ENCODE results near the gene CDCA3. TPM values are rescaled to one million over a fixed set of nuclear protein-coding genes. Genes with fewer than 3 reads are reported as not detected.
"Not testable (repeated sequence)": the region's sequence is repeated elsewhere in the genome, so short reads cannot be mapped to it uniquely, and the experiment has no call there.

CDCA3 gene
- total and polyA plus RNA-seq, 2 of the 4 experiments (the other 2 are of a cell fraction): 23.5 to 61.0 TPM

DNA sequence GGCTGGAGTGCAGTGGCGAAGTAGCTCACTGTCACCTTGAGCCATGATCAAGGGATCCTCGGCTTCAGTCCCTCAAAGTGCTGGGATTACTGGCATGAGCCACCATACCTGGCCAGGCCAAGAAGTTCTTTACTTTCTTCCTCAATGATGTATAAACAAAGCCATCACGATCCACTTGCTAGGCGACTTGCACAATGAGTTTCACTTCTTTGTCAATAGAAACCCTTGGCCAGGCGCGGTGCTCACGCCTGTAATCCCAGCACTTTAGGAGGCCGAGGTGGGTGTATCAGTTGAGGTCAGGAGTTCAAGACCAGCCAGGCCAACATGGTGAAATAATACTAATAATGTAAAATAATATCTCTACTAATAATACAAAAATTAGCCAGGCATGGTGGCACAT lies 36.4 kb upstream of the CDCA3 start:
- Histone ChIP-seq H3K9me3 (ENCODE audit: control insufficient read depth, insufficient read depth, low read length) (no peaks in the 10 kb centered on the region), H2BK120ac (ENCODE audit: low read depth, low read length) (no peak overlapping the region), H3K27me3 (ENCODE audit: control insufficient read depth, insufficient read depth, low read length) (no peaks in the 10 kb centered on the region), H3K9ac (ENCODE audit: low read depth, low read length) (no peak overlapping the region), H4K5ac (ENCODE audit: low read depth, low read length) (no peak overlapping the region), H4K91ac (ENCODE audit: insufficient read depth, low read depth, low read length) (no peak overlapping the region), H3K4me1 (ENCODE audit: control insufficient read depth, insufficient read depth, low read length) (peaks cover 2% of the 10 kb centered on the region; the same call in 1 of the 2 replicates), H3K4me3 (ENCODE audit: insufficient read depth, low read depth, low read length) (no peak overlapping the region), H3K9me1 (ENCODE audit: insufficient read depth, low read length) (0 out of 2 replicates have a peak, but pooled peaks cover 12% of the 10 kb centered on the region), H4K8ac (ENCODE audit: low read depth in 2 of 2, low read length in 2 of 2) (no peak overlapping the region), H3K4me2 (ENCODE audit: low read depth, low read length) (no peak overlapping the region), H3K27ac (ENCODE audit: insufficient read depth, low read length) (no peak overlapping the region), H2AFZ (replicated peaks; ENCODE audit: low read length, poor library complexity) (no peak overlapping the region), H3K14ac (replicated peaks; ENCODE audit: low read depth, low read length) (no peak overlapping the region), H3K23ac (ENCODE audit: low read depth, low read length) (no peak overlapping the region), H2AK9ac (replicated peaks; ENCODE audit: low read depth, low read length, poor library complexity) (no peak overlapping the region), H3K79me1 (ENCODE audit: low read depth in 1 of 2, low read length in 2 of 2) (peaks cover 5 to 17% of the 10 kb centered on the region in 2 experiments; a peak in 3 of 4 replicates), H3K36me3 (ENCODE audit: control insufficient read depth, insufficient read depth, low read length) (peaks cover 17% of the 10 kb centered on the region), H3K4ac (ENCODE audit: low read depth, low read length) (no peak overlapping the region), H2BK20ac (ENCODE audit: low read depth, low read length) (no peak overlapping the region), H2BK5ac (ENCODE audit: low read depth, low read length, poor library complexity, severe bottlenecking) (no peak overlapping the region), H2BK15ac (ENCODE audit: low read depth, low read length) (no peak overlapping the region), H4K20me1 (ENCODE audit: insufficient read depth, low read length) (no peaks in the 10 kb centered on the region), H3K18ac (ENCODE audit: low read depth, low read length) (no peak overlapping the region), H3K56ac (ENCODE audit: extremely low read depth, insufficient read depth, low read length) (no peak overlapping the region), H2AK5ac (ENCODE audit: low read depth, low read length) (no peak overlapping the region)
- CTCF ChIA-PET: no interaction called here
- DNase-seq (no peak), ATAC-seq (ENCODE audit: low read depth) (no peak)
- TF ChIP-seq MAFK (IDR thresholded peaks at IDR 0.05; ENCODE audit: low read depth, low read length): no peak
- no TSS peak for BruUV-seq (replicated peaks)
- intact Hi-C loops (cut with micrococcal nuclease): no loop called here
- 90% methylated on average over 2 of the region's 8 CpGs; no CpG with 5 or more reads in 1 of the 2 experiments for WGBS, 2 experiments (ENCODE audit: extremely low coverage in 2 of 2, insufficient read length in 1 of 2)
- POLR2A ChIA-PET (ENCODE audit: unreplicated experiment): no interaction called here
- in situ Hi-C loops (cut with MboI; ENCODE audit: low sequenced_read_pairs): no loop called here
- dilution Hi-C loops (cut with HindIII; ENCODE audit: low sequenced_read_pairs, unreplicated experiment): no loop called here

DNA sequence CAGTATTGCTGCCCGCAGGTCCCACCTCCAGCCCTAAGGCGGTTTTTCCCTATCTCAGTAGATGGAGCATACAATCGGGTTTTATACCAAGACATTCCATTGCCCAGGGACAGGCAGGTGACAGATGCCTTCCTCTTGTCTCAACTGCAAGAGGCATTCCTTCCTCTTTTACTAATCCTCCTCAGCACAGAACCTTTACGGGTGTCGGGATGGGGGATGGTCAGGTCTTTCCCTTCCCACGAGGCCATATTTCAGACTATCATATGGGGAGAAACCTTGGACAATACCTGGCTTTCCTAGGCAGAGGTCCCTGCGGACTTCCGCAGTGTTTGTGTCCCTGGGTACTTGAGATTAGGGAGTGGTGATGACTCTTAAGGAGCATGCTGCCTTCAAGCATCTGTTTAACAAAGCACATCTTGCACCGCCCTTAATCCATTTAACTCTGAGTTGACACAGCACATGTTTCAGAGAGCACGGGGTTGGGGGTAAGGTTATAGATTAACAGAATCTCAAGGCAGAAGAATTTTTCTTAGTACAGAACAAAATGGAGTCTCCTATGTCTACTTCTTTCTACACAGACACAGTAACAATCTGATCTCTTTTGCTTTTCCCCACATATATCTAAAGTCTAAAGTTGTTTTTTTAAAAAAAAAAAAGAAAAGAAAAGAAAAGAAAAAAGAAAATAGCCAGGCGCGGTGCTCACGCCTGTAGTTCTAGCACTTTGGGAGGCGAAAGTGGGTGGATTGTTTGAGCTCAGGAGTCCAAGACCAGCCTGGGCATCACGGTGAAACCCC lies 35.3 kb upstream of the CDCA3 start:
- H3K4me3 ChIP-seq (ENCODE audit: insufficient read depth, low read depth, low read length); H3K4me1 ChIP-seq (ENCODE audit: control insufficient read depth, insufficient read depth, low read length); H3K9me1 ChIP-seq (ENCODE audit: insufficient read depth, low read length); in situ Hi-C loops (cut with MboI; ENCODE audit: low sequenced_read_pairs); H2BK15ac ChIP-seq (ENCODE audit: low read depth, low read length); DNase-seq; H3K27me3 ChIP-seq (ENCODE audit: control insufficient read depth, insufficient read depth, low read length); H3K79me1 ChIP-seq (ENCODE audit: low read depth in 1 of 2, low read length in 2 of 2); ATAC-seq (ENCODE audit: low read depth); POLR2A ChIA-PET (ENCODE audit: unreplicated experiment); H3K4ac ChIP-seq (ENCODE audit: low read depth, low read length); H2AK9ac ChIP-seq (replicated peaks; ENCODE audit: low read depth, low read length, poor library complexity); H3K56ac ChIP-seq (ENCODE audit: extremely low read depth, insufficient read depth, low read length); H3K27ac ChIP-seq (ENCODE audit: insufficient read depth, low read length); H2BK5ac ChIP-seq (ENCODE audit: low read depth, low read length, poor library complexity, severe bottlenecking); H3K4me2 ChIP-seq (ENCODE audit: low read depth, low read length); H2AFZ ChIP-seq (replicated peaks; ENCODE audit: low read length, poor library complexity); intact Hi-C loops (cut with micrococcal nuclease); H4K5ac ChIP-seq (ENCODE audit: low read depth, low read length); H3K9ac ChIP-seq (ENCODE audit: low read depth, low read length); H2AK5ac ChIP-seq (ENCODE audit: low read depth, low read length); dilution Hi-C loops (cut with HindIII; ENCODE audit: low sequenced_read_pairs, unreplicated experiment); H2BK120ac ChIP-seq (ENCODE audit: low read depth, low read length); H3K23ac ChIP-seq (ENCODE audit: low read depth, low read length); H2BK20ac ChIP-seq (ENCODE audit: low read depth, low read length); H4K20me1 ChIP-seq (ENCODE audit: insufficient read depth, low read length); H3K9me3 ChIP-seq (ENCODE audit: control insufficient read depth, insufficient read depth, low read length); H4K8ac ChIP-seq (ENCODE audit: low read depth in 2 of 2, low read length in 2 of 2); H3K14ac ChIP-seq (replicated peaks; ENCODE audit: low read depth, low read length); H3K18ac ChIP-seq (ENCODE audit: low read depth, low read length); BruUV-seq (replicated peaks); H4K91ac ChIP-seq (ENCODE audit: insufficient read depth, low read depth, low read length): not testable (repeated sequence)
- H3K36me3 ChIP-seq (ENCODE audit: control insufficient read depth, insufficient read depth, low read length): peaks cover 17% of the 10 kb centered on the region
- CTCF ChIA-PET: interaction anchor here (1.8 kb wide), 1 partner anchor 14 kb away, joined by 5 read pairs; the partner anchor contains the start of gene SPSB2
- WGBS, 2 experiments (ENCODE audit: extremely low coverage in 2 of 2, insufficient read length in 1 of 2): no CpG with 5 or more reads among the region's 15 CpGs
